GM12878 (cell line): Measurements from ENCODE around the gene APPBP2. TPM values are rescaled to one million over a fixed set of nuclear protein-coding genes. Genes with fewer than 3 reads are reported as not detected.
A peak's percentile ranks its signal among the peaks of the same experiment; 100 is the strongest.
"Not testable (repeated sequence)": the region's sequence is repeated elsewhere in the genome, so short reads cannot be mapped to it uniquely, and the experiment has no call there.

Experiments
- ATAC-seq: fragments of 200-7000 bp; cut with Tn5 transposase; 3 replicates; pipeline ENCODE4 v1.9.1; 2020; ENCODE audit warnings: mild to moderate bottlenecking, moderate library complexity
- BruUV-seq: library from RNA; stranded (reverse); fragments of 400-500 nt; replicated peaks from 2 replicates; lab custom pipeline; 2021; lab: Mats Ljungman, UMichigan
- CTCF ChIA-PET: fragments of 300-600 bp; sonication (Branson Sonifier 250); formaldehyde crosslinking; extraction: SDS; loops from one replicate; lab custom pipeline; 2021; ENCODE audit warnings: inconsistent platforms; lab: Yijun Ruan, JAX
- POLR2A ChIA-PET: fragments of 350-600 bp; formaldehyde crosslinking; extraction: SDS; loops from one replicate; lab custom pipeline; 2021; ENCODE audit warnings: inconsistent platforms; lab: Charles Lee
- RAD21 ChIA-PET: fragments of 300-600 bp; sonication (Branson Sonifier 250); formaldehyde crosslinking; loops from one replicate; lab custom pipeline; 2023; ENCODE audit warnings: antibody characterized with exemption; ENCODE audit not compliant: unreplicated experiment; lab: Charles Lee
- SMC1A ChIA-PET: fragments of 300-600 bp; sonication (Branson Sonifier 250); formaldehyde crosslinking; loops from one replicate; lab custom pipeline; 2023; ENCODE audit not compliant: unreplicated experiment, uncharacterized antibody; lab: Charles Lee
- DNase-seq: peaks from one replicate; pipeline ENCODE4 v3.0.0-alpha.2; 2011; ENCODE audit warnings: low read depth, low spot score
- FAIRE-seq: peaks from 3 replicates; lab custom pipeline; 2011; peaks lifted over from hg19 to GRCh38; lab: Jason Lieb, UNC
- H2AFZ ChIP-seq: 2 replicates; pipeline ENCODE4 v1.6.0; 2011; ENCODE audit warnings: low read depth, low read length, control low read depth; ENCODE audit not compliant: control insufficient read depth
- H3K27ac ChIP-seq: 2 replicates; pipeline ENCODE4 v1.5.1; 2011; ENCODE audit warnings: control low read depth; ENCODE audit not compliant: control insufficient read depth, insufficient read depth
- H3K27me3 ChIP-seq, 2 experiments: replicated peaks in 1 of 2; 2 replicates each; pipeline versions ENCODE4 v1.6.0 to v1.6.1; 2011; ENCODE audit warnings: low read length in 1 of 2; ENCODE audit not compliant: control insufficient read depth in 2 of 2, insufficient read depth in 2 of 2
- H3K36me3 ChIP-seq, 2 experiments: 2 replicates each; pipeline ENCODE4 v1.5.1; 2011; ENCODE audit warnings: low read length in 1 of 2; ENCODE audit not compliant: control insufficient read depth in 2 of 2, insufficient read depth in 2 of 2
- H3K4me1 ChIP-seq: 2 replicates; pipeline ENCODE4 v1.6.1; 2011; ENCODE audit warnings: mild to moderate bottlenecking, low read length, moderate library complexity, mixed read lengths; ENCODE audit not compliant: control insufficient read depth, insufficient read depth
- H3K4me2 ChIP-seq: 2 replicates; pipeline ENCODE4 v1.6.0; 2011; ENCODE audit warnings: control low read depth; ENCODE audit not compliant: control insufficient read depth, insufficient read depth
- H3K4me3 ChIP-seq: fragments of 200-600 bp; sonication (generic); 2 replicates; pipeline ENCODE4 v1.5.1; 2016
- H3K79me2 ChIP-seq: 2 replicates; pipeline ENCODE4 v1.6.0; 2011; ENCODE audit warnings: low read length; ENCODE audit not compliant: control insufficient read depth, insufficient read depth
- H3K9ac ChIP-seq: 2 replicates; pipeline ENCODE4 v1.8.0; 2011; ENCODE audit warnings: low read length, control low read depth, mixed read lengths; ENCODE audit not compliant: control insufficient read depth, insufficient read depth
- H3K9me3 ChIP-seq: replicated peaks from 3 replicates; pipeline ENCODE4 v1.5.1; 2011; ENCODE audit warnings: mild to moderate bottlenecking, low read length; ENCODE audit not compliant: control insufficient read depth, insufficient read depth
- H4K20me1 ChIP-seq: 2 replicates; pipeline ENCODE4 v1.6.0; 2011; ENCODE audit not compliant: control insufficient read depth, insufficient read depth
- CHD2 ChIP-seq: IDR thresholded peaks from 2 replicates; pipeline ENCODE4 v1.6.1; 2011; ENCODE audit warnings: low read depth, low read length, improper control_type of control experiment, borderline replicate concordance
- EED ChIP-seq: sonication (generic); IDR thresholded peaks from 2 replicates; pipeline ENCODE4 v1.6.1; 2016; ENCODE audit warnings: antibody characterized with exemption, low read depth
- HDAC6 ChIP-seq: fragments of 200-600 bp; sonication (generic); IDR thresholded peaks from one replicate; pipeline ENCODE4 v1.8.0; 2017; ENCODE audit warnings: antibody characterized with exemption; ENCODE audit not compliant: unreplicated experiment
- KAT2A ChIP-seq: conservative IDR thresholded peaks from 2 replicates; pipeline ENCODE4 v1.6.1; 2011; ENCODE audit warnings: low read depth, low read length; ENCODE audit not compliant: control insufficient read depth
- LARP7 ChIP-seq: fragments of 450-650 bp; IDR thresholded peaks from 2 replicates; pipeline ENCODE4 v1.6.1; 2017; ENCODE audit warnings: mild to moderate bottlenecking
- NFXL1 ChIP-seq: fragments of 450-650 bp; IDR thresholded peaks from 2 replicates; pipeline ENCODE4 v1.6.1; 2017; ENCODE audit warnings: antibody characterized with exemption, mild to moderate bottlenecking, borderline replicate concordance
- NRF1 ChIP-seq: conservative IDR thresholded peaks from 2 replicates; pipeline ENCODE4 v1.6.1; 2011; ENCODE audit warnings: mild to moderate bottlenecking, low read depth, low read length, improper control_type of control experiment
- SMAD5 ChIP-seq: IDR thresholded peaks from 2 replicates; pipeline ENCODE4 v1.6.1; 2016; ENCODE audit warnings: antibody characterized with exemption, low read depth
- WRNIP1 ChIP-seq: IDR thresholded peaks from 2 replicates; pipeline ENCODE4 v1.6.1; 2011; ENCODE audit warnings: low read depth, low read length, improper control_type of control experiment, borderline replicate concordance
- WGBS: methylation state at CpG from one replicate; pipeline ENCODE4 v1.1.6; 2016; ENCODE audit warnings: low lambda C conversion rate; ENCODE audit not compliant: insufficient replicate concordance, insufficient coverage; ENCODE audit errors: missing lambda C conversion rate; 5-methylcytosine and 5-hydroxymethylcytosine counted together
- in situ Hi-C: fragments of 300-500 bp; cut with MboI; formaldehyde crosslinking; loops from 9 replicates; pipeline ENCODE4 v1.14.3; 2018; ENCODE audit warnings: mixed read lengths
- intact Hi-C: fragments of 100-400 bp; cut with micrococcal nuclease; formaldehyde crosslinking; loops from one replicate; pipeline ENCODE4 v1.14.2; 2022; ENCODE audit not compliant: unreplicated experiment
- polyA plus RNA-seq, 11 experiments: library from polyadenylated mRNA; depleted of rRNA in 4 of 11; unstranded in 6 of 11; stranded (reverse) in 5 of 11; fragments of >200 nt; fragmentation: Nextera tagmentation in 4 of 11; fragmentation: Illumina TruSeq in 1 of 11; extraction: Ambion mirVana in 4 of 11; extraction: Trizol in 1 of 11; gene quantifications; 1 replicate in 1 of 11; 2 replicates in 10 of 11; pipeline versions ENCODE4 v1.2.1 to v1.2.3, GENCODE V29; 2011 to 2016; ENCODE audit warnings: inconsistent platforms in 2 of 11, missing spikeins in 2 of 11, low read depth in 1 of 11
- total RNA-seq, 4 experiments: library from RNA; depleted of rRNA in 3 of 4; stranded (reverse); fragments of >200 nt in 3 of 4; fragmentation: Illumina TruSeq in 1 of 4; extraction: Trizol in 1 of 4; gene quantifications; 2 replicates each; pipeline versions ENCODE4 v1.2.1 to v1.2.3, GENCODE V29; 2013 to 2021

The APPBP2 gene
- total and polyA plus RNA-seq, 10 of the 15 experiments (the other 5 are each of a cell fraction or from before 2014, with no cell fraction given): 4.3 to 30.8 (median 13.1) TPM

DNA sequence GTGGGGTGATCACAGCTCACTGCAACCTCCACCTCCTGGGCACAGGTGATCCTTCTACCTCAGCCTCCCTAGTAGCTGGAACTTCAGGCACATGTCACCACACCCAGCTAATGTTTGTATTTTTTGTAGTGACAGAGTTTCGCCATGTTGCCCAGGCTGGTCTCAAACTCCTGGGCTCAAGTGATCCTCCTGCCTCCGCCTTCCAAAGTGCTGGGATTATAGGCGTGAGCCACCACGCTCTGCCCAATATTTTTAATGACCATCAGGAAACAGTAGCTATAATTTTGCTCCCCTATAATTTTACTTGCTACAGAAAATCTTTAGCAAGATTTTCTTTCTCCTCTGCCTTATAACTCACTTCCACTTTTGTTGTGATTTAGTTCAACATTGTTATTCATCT is 29.7 kb upstream of the APPBP2 start:
- DNase-seq: no peak
- Histone ChIP-seq H4K20me1 (no peaks in the 10 kb centered on the region), H3K4me3 (no peak overlapping the region), H3K27me3 (no peaks in the 10 kb centered on the region), H3K27ac (no peak overlapping the region), H3K4me1 (no peaks in the 10 kb centered on the region), H3K4me2 (no peak overlapping the region), H2AFZ (no peak overlapping the region), H3K79me2 (no peaks in the 10 kb centered on the region), H3K9ac (no peak overlapping the region), H3K36me3 (no peaks in the 10 kb centered on the region), H3K9me3 (peaks cover 7% of the 10 kb centered on the region; the same call in 2 of the 3 replicates)
- in situ Hi-C loops (no loop called here), intact Hi-C loops (no loop called here)
- CTCF ChIA-PET: no interaction called here
- POLR2A ChIA-PET: interaction anchor here (0.7 kb wide), 1 partner anchor 111 kb away, joined by 3 read pairs; no protein-coding TSS in a partner anchor
- SMC1A ChIA-PET: no interaction called here
- RAD21 ChIA-PET: no interaction called here
- no TSS peak for BruUV-seq
- peak; percentile 59 for FAIRE-seq
- WGBS: 42% methylated on average over 4 of the region's 4 CpGs
- TF ChIP-seq CHD2 (no peak), NFXL1 (0 out of 2 replicates have a peak, but pooled peaks have one; percentile 45), KAT2A (no peak), WRNIP1 (no peak), EED (no peak)
- ATAC-seq: no peak

DNA sequence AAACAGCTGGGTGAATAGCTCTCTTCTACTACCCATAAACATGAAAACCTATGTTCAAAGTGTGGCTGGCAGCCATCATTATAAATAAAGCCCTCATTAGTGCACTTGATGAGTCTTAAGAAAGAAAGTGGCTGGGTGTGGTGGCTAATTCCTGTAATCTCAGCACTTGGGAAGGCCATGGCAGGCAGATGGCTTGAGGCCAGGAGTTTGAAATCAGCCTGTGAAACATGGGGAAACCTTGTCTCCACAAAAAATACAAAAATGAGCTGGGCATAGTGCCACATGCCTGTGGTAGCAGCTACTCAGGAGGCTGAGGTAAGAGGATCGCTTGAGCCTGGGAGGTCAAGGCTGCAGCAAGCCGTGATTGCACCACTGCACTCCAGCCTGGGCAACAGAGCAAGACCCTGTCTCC is 28.3 kb upstream of the APPBP2 start:
- no peaks in the 10 kb centered on the region for H3K79me2 ChIP-seq
- H3K9me3 ChIP-seq: peaks cover 7% of the 10 kb centered on the region; the same call in 2 of the 3 replicates
- H3K4me3 ChIP-seq: no peak overlapping the region
- H4K20me1 ChIP-seq: no peaks in the 10 kb centered on the region
- SMC1A ChIA-PET: no interaction called here
- H3K36me3 ChIP-seq: no peaks in the 10 kb centered on the region
- no peak overlapping the region for H3K27ac ChIP-seq
- no peaks in the 10 kb centered on the region for H3K4me1 ChIP-seq
- H3K4me2 ChIP-seq: no peak overlapping the region
- no peak for ATAC-seq
- TF ChIP-seq NRF1: no peak
- no peak for TF ChIP-seq HDAC6
- TF ChIP-seq LARP7: no peak
- TF ChIP-seq SMAD5: no peak
- H3K9ac ChIP-seq: no peak overlapping the region
- H3K27me3 ChIP-seq: no peaks in the 10 kb centered on the region
- in situ Hi-C loops: no loop called here
- no TSS peak for BruUV-seq
- WGBS: 95% methylated on average over 2 of the region's 2 CpGs
- no peak overlapping the region for H2AFZ ChIP-seq
- POLR2A ChIA-PET: no interaction called here
- intact Hi-C loops: no loop called here
- CTCF ChIA-PET: interaction anchor here (0.8 to 1.3 kb wide), 2 partner anchors 9 to 14 kb away, joined by 3 read pairs; no protein-coding TSS in a partner anchor
- no peak for FAIRE-seq
- no peak for DNase-seq
- RAD21 ChIA-PET: no interaction called here

DNA sequence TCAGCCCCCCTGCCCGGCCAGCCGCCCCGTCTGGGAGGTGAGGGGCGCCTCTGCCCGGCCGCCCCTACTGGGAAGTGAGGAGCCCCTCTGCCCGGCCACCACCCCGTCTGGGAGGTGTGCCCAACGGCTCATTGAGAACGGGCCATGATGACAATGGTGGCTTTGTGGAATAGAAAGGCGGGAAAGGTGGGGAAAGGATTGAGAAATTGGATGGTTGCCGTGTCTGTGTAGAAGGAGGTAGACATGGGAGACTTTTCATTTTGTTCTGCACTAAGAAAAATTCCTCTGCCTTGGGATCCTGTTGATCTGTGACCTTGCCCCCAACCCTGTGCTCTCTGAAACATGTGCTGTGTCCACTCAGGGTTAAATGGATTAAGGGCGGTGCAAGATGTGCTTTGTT is 26.2 kb upstream of the APPBP2 start:
- WGBS: 85% methylated on average over 6 of the region's 13 CpGs
- ATAC-seq, H3K9me3 ChIP-seq, H3K4me3 ChIP-seq, RAD21 ChIA-PET, H4K20me1 ChIP-seq, H3K27ac ChIP-seq, POLR2A ChIA-PET, in situ Hi-C loops, H3K79me2 ChIP-seq, H3K4me1 ChIP-seq, H3K9ac ChIP-seq, intact Hi-C loops, DNase-seq, H3K27me3 ChIP-seq, BruUV-seq, FAIRE-seq, H3K4me2 ChIP-seq, CTCF ChIA-PET, H2AFZ ChIP-seq, H3K36me3 ChIP-seq, SMC1A ChIA-PET: not testable (repeated sequence)
